Right lung (tissue), 5 donors: ENCODE data around the gene CBFB. TPM values are rescaled to one million over a fixed set of nuclear protein-coding genes. Genes with fewer than 3 reads are reported as not detected.
"Not testable (repeated sequence)": the region's sequence is repeated elsewhere in the genome, so short reads cannot be mapped to it uniquely, and the experiment has no call there.

Source experiments
- DNase-seq, 2 donors: peaks; one replicate each; pipeline ENCODE4 v3.0.0-alpha.2; 2013
- polyA plus RNA-seq, 5 donors: library from polyadenylated mRNA; unstranded; fragments of 120-200 nt; gene quantifications; one replicate each; pipeline versions ENCODE4 v1.2.1 to v1.2.3, GENCODE V29; 2013; ENCODE audit warnings: inconsistent platforms in 1 of 5, low replicate concordance in 1 of 5; ENCODE audit not compliant: insufficient read length in 5 of 5, insufficient read depth in 1 of 5

Gene CBFB
- polyA plus RNA-seq, 5 donors, result 55.5 to 65.8 (median 61.0) TPM

DNA sequence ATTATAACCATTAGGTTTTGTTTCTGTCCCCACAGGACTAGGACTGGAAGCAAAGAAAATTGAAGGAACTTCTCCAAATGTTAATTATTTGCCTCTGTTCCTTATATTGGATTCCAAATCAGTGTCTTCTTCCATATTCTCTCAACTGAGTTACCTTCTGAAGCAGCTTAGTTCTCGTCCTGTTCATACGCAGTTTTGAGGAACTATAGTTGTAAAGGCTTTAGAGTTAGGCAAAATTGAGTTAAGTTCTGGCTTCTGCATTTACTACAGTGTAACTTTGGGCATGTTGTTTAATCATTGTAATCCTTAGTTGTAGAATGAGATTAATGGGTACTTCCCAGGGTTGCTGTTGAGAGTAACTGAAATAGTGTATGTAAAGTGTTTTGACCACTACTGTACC is 11.2 kb downstream of the CBFB start:
- no peak for DNase-seq

GRCh38 chr16:67040906-67041305 is 12.0 kb downstream of the CBFB start:
- no peak for DNase-seq

- not testable (repeated sequence) for DNase-seq
These were observed 12.6 kb downstream of the CBFB start for GRCh38 chr16:67041520-67041919.

- DNase-seq, result no peak
These were observed 14.5 kb downstream of the CBFB start for GRCh38 chr16:67043420-67043819.

- DNase-seq, result no peak
These were observed 21.8 kb downstream of the CBFB start for GRCh38 chr16:67050796-67051195.

DNA sequence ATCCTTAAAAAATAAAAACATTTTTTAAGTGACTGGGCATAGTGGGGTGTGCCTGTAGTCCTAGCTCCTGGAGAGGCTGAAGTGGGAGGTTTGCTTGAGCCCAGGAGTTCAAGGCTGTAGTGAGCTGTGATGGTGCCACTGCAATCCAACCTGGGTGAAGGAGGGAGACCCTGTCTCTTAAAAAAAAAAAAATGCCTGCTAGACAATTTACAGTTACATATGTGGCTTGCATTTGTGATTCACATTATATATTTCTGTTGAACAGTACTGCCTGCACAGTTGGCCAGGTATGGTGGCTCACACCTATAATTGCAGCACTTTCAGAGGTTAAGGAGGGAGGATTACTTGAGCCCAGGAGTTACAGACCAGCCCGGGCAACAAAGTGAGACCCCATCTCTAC is 23.4 kb downstream of the CBFB start:
- DNase-seq, result no peak

- no peak for DNase-seq
These were observed 24.9 kb downstream of the CBFB start for GRCh38 chr16:67053767-67054334.

GRCh38 chr16:67054901-67055300 is 26.0 kb downstream of the CBFB start:
- no peak for DNase-seq

- DNase-seq, result no peak
These were observed 27.0 kb downstream of the CBFB start for GRCh38 chr16:67055712-67056487.

DNA sequence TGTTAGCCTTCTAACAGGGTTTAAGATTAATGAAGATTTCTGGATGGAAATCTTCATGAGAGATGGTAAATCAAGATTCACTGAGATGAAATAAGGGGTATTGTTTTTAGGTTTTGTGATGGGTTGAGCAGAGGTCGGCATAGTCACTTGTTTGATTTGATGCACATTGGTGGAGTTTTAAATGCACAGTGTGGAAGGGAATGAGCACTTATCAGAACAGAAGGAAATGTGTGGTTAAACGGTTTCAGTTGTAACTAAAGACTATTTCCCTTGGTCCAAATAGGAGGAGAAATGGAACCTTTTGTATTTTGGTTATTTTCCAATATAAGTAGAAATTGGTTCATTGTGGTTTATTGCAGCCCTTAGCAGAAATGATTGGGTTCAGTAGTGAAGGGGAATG is 34.1 kb downstream of the CBFB start:
- no peak for DNase-seq

GRCh38 chr16:67068212-67068753 is 39.3 kb downstream of the CBFB start:
- no peak for DNase-seq

DNA sequence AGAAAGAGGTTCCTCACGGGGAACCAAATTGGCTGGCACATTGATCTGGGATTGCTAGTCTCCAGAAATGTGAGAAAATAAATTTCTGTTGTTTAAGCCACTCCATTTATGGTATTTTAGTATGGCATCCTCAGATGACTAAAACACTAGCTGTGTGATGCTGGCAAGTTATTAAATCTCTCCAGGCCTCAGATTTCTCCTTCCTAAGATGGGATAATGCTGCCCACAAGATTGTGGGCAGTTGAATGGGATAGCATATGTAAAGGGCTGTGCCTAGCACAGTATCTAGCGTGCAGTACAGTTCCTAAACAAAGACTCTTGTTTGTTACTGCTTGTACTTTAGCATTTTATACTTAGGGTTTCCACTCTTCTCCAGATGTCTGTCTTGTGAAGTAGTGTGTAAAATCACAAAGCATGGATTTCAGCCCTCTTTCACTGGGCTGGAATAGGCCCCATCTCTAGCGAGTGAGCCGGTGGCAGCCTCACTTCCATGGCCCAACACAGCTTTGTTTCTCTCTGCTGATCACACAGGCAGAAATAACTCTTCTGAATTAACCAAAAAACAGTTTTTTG is 42.6 kb downstream of the CBFB start:
- no peak for DNase-seq

DNA sequence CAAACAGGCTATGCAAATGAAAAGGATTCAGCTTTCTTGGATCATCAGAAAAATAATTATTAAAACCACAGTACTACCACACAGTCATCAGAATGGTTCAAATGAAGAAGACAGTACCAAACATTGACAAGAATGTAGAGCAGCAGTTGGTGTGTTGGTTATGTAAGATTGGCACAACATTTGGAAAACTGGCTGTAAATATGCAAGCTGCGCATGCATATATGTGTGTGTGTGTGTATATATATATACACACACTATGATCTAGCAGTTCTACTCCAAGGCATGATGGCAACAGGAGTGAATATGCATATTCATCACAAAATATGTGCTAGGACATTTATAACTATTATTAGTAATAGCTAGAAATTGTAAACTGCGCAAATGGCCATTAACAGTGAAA is 46.4 kb downstream of the CBFB start:
- no peak for DNase-seq

- DNase-seq, result no peak
These were observed 48.9 kb downstream of the CBFB start for GRCh38 chr16:67077871-67078270.

- no peak for DNase-seq
These were observed 53.2 kb downstream of the CBFB start for GRCh38 chr16:67082100-67082499.

DNA sequence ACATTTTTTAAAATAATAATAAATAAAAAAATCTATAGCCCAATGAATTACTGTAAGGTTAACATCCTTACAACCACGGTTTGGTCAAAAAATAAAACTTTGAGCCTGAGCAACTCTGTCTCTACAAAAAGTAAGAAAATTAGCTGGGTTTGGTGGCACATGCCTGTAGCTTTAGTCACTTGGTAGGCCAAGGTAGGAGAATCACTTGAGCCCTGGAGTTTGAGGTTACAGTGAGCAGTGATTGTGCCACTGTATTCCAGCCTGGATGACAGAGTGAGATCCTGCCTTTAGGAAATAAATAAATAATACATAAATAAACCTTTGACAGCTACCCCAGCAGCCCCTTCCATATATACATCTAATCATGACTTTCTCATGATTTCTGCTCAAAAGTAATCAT is 53.9 kb downstream of the CBFB start:
- DNase-seq, result no peak

DNA sequence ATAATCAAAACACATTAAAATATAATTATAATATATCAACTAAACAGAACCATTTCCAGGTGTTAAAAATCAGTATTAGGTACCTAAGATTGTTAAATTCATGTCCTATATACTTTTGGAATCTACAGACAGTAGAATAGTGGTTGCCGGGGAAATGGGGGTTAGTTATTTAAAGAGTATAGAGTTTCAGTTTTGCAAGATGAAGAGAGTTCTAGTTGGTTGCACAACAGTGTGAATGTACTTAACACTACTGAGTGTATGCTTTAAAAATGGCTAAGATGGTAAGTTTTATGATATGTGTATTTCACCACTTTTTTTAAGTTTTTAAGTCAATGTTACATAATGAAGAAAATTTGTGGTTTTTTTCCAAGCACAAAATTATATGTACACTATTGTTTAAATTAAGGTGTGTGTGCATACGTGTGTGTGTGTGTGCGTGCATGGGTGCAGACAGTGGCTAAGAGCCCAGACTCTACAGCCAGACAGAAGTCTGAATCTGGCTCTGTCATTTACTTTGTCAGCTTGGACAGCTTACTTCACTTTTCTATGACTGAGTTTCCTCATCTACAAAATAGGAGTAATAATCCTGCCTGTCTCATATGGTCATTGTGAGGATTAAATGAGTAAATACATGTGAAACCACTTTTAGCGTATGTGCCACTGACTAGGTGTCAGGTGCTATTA is 55.5 kb downstream of the CBFB start:
- no peak for DNase-seq

GRCh38 chr16:67086822-67087221 is 57.9 kb downstream of the CBFB start:
- no peak for DNase-seq

DNA sequence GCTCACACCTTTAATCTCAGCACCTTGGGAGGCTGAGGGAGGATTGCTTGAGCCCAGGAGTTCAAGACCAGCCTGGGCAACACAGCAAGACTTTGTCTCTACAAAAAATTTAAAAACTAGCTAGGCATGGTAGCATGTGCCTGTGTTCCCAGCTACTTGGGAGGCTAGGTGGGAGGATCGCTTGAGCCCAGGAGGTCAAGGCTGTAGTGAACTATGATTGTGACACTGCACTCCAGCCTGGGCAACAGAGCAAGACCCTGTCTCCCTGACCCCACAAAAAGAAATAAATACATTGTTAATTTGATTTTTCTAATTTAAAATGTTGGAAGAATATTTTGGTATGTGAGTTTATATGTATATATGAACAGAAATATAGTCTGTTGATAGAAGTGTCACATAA is 58.3 kb downstream of the CBFB start:
- no peak for DNase-seq

DNA sequence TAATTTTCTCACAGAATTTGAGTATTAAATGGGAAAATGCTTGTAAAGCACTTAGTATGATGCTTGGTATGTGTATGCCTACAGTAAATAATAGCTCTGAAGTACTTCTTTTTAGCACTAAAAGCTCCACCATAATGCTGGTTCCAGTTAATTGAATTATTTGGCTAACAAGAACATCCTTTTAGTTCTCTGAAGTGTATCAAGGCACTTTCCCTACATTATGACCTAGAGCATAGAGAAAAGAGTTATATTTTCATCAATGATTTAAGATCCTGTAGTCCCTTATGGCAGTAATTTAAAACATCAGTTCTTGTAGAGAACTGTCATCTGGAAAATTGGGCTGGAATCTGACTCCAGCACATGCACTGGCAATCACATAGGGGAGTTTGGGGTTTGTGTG is 58.9 kb downstream of the CBFB start:
- DNase-seq, result no peak

GRCh38 chr16:67088551-67088950 is 59.6 kb downstream of the CBFB start:
- no peak for DNase-seq

DNA sequence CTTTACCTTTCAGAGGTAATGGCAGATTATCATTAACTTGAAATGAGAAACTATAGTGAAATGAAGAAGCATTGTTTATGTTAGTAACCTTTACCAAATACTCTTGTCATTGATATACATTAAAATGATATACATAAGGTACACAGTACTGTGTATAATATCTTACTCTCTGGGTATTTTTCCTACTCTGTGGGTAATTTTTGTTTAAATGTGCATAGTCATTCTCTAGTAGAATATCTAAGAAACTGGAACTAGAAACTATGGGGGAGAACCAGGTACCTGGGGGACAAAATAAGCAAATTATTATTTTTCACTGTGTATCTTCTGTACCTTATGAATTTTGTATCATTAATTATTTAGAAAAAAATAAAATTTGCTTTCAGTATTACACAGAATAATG is 60.2 kb downstream of the CBFB start:
- no peak for DNase-seq
